GM21447 (cell line): ENCODE data around the gene DGKB.

Experiments used
- ATAC-seq: cut with Tn5 transposase; IDR thresholded peaks from one replicate; pipeline ENCODE4 v1.9.1; 2021; ENCODE audit not compliant: unreplicated experiment

The DGKB gene

DNA sequence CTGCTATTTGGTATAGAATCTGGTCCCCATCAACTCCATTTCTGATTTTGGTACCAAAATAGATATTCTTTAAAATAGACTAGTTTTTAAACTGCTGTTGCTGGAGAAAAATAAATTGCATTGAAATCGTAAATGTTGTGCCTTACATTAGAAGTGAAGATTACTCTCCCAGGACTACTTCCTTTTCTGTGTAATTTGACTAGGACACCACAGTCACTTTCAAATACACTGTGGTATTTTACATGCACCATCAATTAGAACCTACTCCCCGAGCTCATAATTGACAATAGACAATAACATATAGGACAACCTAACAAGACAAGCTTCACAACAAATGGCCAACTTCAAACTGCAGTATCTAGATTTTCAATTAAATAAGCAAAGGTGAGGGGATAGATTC lies 211.5 kb downstream of the DGKB start:
- no peak for ATAC-seq

GRCh38 chr7:14690486-14690885 lies 212.1 kb downstream of the DGKB start:
- no peak for ATAC-seq

- ATAC-seq = no peak
These were observed 212.5 kb downstream of the DGKB start for GRCh38 chr7:14690075-14690474.

GRCh38 chr7:14688208-14688607 lies 214.3 kb downstream of the DGKB start:
- ATAC-seq = no peak

DNA sequence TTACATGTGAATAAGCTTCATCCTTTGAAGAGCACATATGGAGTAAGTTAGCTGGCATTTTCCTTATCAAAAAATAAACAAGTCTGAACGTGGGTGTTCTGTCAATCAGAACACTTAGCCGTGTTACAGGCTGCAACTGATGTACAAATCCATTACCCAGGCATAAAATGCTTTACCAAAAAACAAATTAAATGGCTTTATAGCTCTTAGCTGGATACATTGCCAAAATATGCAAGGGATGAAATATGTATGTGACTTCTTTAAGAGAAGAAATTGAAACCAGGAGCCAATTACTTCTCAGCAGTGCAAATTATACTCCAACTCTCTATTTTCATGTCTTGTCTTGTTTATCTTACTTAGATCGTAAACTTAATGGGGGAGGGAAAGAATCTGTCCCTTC lies 214.8 kb downstream of the DGKB start:
- ATAC-seq = no peak

GRCh38 chr7:14687241-14687640 lies 215.3 kb downstream of the DGKB start:
- no peak for ATAC-seq

DNA sequence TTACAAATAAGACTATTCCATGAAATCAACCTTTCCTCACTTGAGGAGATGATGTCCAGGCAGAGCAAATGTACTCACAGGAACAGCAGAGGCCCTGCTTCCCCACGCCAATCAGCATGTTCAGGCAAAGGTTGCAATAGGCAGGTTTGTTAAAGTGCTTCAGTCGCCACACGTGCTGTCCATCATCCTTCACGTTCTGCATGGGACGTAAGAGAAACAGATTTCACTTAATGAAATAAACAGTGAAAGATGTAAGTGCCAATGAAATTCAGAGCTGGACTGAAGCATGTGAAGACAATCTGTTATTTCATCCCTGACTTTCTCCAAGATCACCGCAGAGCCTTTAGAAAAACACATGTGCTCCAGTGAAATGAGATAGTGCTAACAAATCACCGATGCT lies 217.4 kb downstream of the DGKB start:
- ATAC-seq = no peak

GRCh38 chr7:14682910-14683465 lies 219.6 kb downstream of the DGKB start:
- ATAC-seq = no peak

DNA sequence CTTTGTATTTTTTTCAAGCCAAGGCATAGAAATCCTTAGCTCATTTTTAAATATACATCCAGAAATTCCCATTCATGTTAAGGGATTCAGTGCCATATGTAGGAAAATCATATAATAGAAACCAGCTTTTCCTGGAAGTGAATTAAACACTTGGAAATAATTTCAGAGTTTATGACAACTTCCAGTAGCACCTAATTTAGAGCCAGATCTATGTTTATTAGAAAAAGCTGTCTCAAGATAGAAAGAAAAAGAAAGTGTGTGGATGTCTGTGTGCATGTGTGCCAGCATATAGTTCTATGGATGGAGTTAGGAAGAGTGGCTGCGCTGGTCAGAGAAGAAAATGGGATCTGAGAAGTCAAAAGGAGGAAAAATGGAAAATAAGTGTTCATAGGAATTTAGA lies 225.7 kb downstream of the DGKB start:
- ATAC-seq = no peak

GRCh38 chr7:14673202-14673601 lies 229.3 kb downstream of the DGKB start:
- no peak for ATAC-seq

DNA sequence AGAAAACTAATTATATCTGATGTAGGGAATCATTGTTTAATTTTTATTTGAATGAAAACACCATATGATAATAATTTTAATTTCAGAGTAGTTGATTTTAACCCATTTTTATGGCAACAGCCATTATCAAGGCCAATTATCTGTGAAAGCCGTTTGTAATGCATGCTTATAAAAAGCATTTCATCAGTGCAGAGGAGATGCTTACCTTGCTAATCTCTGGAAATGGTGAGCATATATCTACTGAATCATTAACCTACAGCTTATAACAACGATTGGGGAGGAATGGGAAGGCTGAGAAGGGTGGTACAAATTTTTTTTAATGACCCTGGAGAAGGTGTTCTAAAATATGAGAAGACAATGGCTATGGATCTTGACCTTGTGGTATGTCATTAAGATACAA lies 235.6 kb downstream of the DGKB start:
- ATAC-seq = no peak

DNA sequence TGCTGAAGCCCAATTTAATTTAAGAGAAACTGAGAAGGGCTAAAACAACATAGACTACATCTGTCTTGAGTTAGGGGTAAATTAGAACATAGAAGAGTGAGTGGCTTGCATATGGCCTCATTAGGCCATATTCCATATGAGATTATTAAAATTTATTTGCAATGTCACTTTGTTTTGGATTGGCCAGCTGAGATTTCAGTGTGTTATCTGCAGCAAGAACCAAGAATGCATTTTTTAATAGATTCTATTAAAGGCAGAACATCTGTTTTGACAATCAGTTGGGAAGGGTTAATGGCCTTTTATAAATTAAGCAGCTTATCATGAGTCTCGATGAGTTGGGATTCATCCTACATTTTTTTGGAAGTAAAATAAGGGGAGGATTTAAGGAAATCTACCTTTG lies 236.2 kb downstream of the DGKB start:
- no peak for ATAC-seq

GRCh38 chr7:14639801-14640200 lies 262.8 kb downstream of the DGKB start:
- ATAC-seq = no peak

DNA sequence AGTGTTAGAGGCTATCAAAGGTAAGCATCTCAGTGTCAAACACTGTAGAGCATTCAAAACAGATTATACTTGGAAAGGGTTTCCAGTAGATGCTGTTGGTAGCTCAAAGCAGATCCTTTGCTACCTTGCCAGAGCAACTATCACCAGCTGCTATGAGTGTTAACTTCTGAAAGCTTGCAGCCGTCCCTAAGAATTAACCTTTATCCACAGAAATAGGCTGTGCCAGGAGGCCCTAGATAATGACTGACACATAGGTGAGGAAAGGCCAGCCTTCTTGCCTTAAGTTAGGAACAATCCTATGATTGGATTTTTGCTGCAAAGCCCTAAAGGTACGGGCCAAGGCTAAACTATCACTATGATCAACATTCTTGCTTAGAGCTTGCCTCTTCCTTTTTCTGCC lies 263.2 kb downstream of the DGKB start:
- no peak for ATAC-seq

- ATAC-seq = no peak
These were observed 264.6 kb downstream of the DGKB start for GRCh38 chr7:14637968-14638367.

DNA sequence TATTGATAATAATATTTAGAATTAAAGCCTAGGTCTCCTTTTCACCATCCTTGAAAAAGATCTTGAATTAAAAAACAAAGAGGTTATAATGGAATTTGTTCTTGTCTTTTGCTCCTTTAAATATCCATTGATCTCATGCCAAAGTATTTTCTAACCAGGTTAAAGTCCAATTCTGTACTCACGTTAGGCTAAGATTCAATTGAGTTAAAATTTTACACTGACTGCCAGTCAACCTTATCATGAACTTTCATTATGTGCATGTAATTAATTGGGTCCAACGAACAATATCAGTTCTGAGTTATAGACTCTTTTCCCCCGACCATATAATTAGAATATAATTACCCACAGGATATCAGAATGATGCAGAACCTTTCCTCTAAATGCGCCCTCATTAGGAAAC lies 266.6 kb downstream of the DGKB start:
- ATAC-seq = no peak

DNA sequence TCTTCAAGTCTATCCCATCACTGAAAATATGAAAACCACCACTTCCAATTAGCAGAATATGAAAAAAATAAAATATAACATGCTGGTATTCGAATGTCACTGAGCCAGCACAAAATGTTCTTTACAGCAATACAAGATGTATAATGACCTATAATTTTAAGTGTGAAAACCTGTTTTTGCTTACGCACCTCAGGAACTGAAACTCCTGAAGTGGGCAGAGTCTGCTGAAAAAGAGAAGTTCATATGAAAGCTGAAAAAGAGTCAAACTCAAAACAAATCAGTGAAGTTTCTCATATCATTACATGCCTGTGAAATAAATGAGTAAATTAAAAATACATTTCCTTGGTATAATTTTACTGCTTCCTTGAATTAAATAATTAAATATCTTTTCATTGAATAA lies 272.5 kb downstream of the DGKB start:
- no peak for ATAC-seq

DNA sequence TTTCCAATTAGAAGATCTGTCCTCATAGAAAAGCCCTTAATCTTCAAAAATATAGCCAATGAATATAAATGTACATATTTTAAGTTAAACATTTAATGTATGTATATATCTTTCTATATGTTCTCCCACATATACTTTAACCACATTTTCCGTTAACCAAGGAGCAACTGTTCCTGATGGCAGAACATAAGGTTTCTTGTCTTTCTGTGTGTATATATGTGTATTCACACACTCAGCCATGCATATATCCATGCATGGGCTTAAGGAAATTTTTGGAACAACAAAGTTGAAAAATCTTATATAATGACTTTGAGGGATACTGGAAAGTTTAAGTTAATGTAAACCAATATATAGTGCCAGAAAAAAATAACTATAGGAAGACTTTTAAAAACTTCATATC lies 274.0 kb downstream of the DGKB start:
- no peak for ATAC-seq

GRCh38 chr7:14626076-14626475 lies 276.5 kb downstream of the DGKB start:
- no peak for ATAC-seq

DNA sequence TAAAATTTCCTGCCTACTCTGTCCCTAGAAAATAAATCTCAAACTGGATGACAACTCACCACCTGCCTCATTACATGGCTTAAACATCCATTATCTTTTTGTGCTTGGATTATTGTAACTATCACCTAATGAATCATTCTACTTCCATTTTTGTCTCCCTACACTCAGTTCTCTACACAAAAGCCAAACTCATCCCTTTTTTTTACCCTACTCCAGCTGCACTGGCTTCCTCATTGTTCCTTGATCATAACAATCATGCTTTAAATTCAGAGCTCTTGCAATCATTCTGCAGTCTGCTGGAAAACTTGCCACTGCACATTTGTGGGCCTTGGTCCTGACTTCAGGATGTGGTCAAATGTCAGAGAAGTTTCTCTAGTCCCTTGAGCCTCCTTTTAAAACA lies 280.0 kb downstream of the DGKB start:
- ATAC-seq = no peak

DNA sequence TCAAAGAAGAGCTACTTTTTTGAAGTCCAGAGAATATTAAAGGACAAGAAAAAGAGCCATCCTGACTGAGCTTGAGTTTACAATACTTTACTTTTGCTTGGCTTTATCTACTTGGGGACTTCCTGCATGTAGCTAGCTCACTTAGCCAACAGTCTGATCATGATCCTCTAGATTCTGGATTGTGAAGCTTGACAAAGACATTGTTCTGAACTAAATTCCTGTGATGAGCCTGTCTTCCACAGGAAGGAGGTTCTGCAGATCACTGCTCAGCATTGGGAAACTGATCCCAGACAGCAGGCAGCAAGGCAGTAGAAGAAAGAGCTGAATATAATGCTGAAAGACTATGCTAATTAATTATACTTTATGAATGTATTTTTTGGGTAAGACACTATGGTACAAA lies 296.4 kb downstream of the DGKB start:
- ATAC-seq = no peak

DNA sequence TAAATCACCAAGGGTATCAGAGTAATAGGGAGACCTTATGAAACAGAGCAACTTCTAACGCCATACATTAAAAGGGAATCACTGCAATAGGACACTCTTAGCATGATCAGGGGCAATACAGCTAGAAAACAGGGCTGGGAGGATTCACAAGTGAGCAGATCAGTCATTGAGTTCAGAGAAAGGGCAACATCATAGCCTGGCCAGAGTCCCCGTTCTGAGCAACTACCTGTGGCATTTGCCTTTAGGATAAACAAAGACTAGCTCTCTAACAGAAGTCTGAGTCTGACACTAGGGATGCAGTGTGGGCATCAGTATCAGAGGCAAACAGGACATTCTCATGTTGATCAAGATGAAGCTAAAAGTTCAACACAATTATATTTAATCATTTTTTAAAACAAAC lies 297.9 kb downstream of the DGKB start:
- no peak for ATAC-seq

GRCh38 chr7:14602851-14603250 lies 299.7 kb downstream of the DGKB start:
- no peak for ATAC-seq
